NCI-H187 treated with DMSO at 0.1 percent for 48 hours (cell line): ENCODE measurements around the gene TNNI3K.
A peak's percentile ranks its signal among the peaks of the same experiment; 100 is the strongest.
"Not testable (repeated sequence)": the region's sequence is repeated elsewhere in the genome, so short reads cannot be mapped to it uniquely, and the experiment has no call there.

ENCODE experiments used
- DNase-seq: peaks from one replicate; lab custom pipeline; 2025; lab: John Stamatoyannopoulos, UW

The TNNI3K gene

GRCh38 chr1:74235153-74235552 lies at the start of gene TNNI3K:
TSS of gene TNNI3K (plus strand) at chr1:74235387. CDS start at chr1:74235452, 65 bp downstream.
- DNase-seq = no peak

- no peak for DNase-seq
Observed at GRCh38 chr1:74193908-74194307, 41.3 kb upstream of the TNNI3K start.

- no peak for DNase-seq
Observed at GRCh38 chr1:74195339-74195738, 39.8 kb upstream of the TNNI3K start.

GRCh38 chr1:74197255-74197654 lies 37.9 kb upstream of the TNNI3K start:
- no peak for DNase-seq

GRCh38 chr1:74197657-74198552 lies 37.3 kb upstream of the TNNI3K start, which contains the start of the genes FPGT and LRRIQ3:
TSS of gene FPGT (plus strand) at chr1:74198242. CDS start at chr1:74198279, 37 bp downstream.
TSS of gene LRRIQ3 (minus strand) at chr1:74198176. CDS start at chr1:74183684, 14,492 bp downstream.
- peak; percentile 76 for DNase-seq

GRCh38 chr1:74199504-74199903 lies 35.7 kb upstream of the TNNI3K start:
- no peak for DNase-seq

GRCh38 chr1:74205266-74205665 lies 29.9 kb upstream of the TNNI3K start:
- no peak for DNase-seq

GRCh38 chr1:74215229-74215628 lies 20.0 kb upstream of the TNNI3K start:
- no peak for DNase-seq

- DNase-seq = no peak
Observed at GRCh38 chr1:74222701-74223100, 12.5 kb upstream of the TNNI3K start.

- DNase-seq = no peak
Observed at GRCh38 chr1:74223453-74223852, 11.7 kb upstream of the TNNI3K start.

- no peak for DNase-seq
Observed at GRCh38 chr1:74236440-74236839, 1.3 kb downstream of the TNNI3K start.

GRCh38 chr1:74237035-74237434 lies 1.8 kb downstream of the TNNI3K start:
- DNase-seq = no peak

- DNase-seq = no peak
Observed at GRCh38 chr1:74237787-74238186, 2.6 kb downstream of the TNNI3K start.

GRCh38 chr1:74245168-74245772 lies 10.1 kb downstream of the TNNI3K start:
- DNase-seq = no peak

GRCh38 chr1:74246315-74246714 lies 11.1 kb downstream of the TNNI3K start:
- no peak for DNase-seq

- no peak for DNase-seq
Observed at GRCh38 chr1:74247881-74248528, 12.8 kb downstream of the TNNI3K start.

- not testable (repeated sequence) for DNase-seq
Observed at GRCh38 chr1:74253243-74253824, 18.1 kb downstream of the TNNI3K start.

GRCh38 chr1:74266001-74266400 lies 30.8 kb downstream of the TNNI3K start:
- DNase-seq = no peak

GRCh38 chr1:74271503-74271902 lies 36.3 kb downstream of the TNNI3K start:
- DNase-seq = no peak

- no peak for DNase-seq
Observed at GRCh38 chr1:74280642-74281396, 45.6 kb downstream of the TNNI3K start.

- no peak for DNase-seq
Observed at GRCh38 chr1:74286414-74286813, 51.2 kb downstream of the TNNI3K start.

GRCh38 chr1:74314438-74314837 lies 79.3 kb downstream of the TNNI3K start:
- DNase-seq = no peak
